Tibial artery (tissue), 4 donors: ENCODE data around the gene SUCLA2.
"Not testable (repeated sequence)": the region's sequence is repeated elsewhere in the genome, so short reads cannot be mapped to it uniquely, and the experiment has no call there.

Experiments used
- DNase-seq, 2 donors: peaks; one replicate each; pipeline ENCODE4 v3.0.0-alpha.2; 2019
- H3K27ac ChIP-seq, 2 donors: fragments of 200-600 bp; sonication (generic) in 1 of 2; 1 replicate in 1 of 2; 2 replicates in 1 of 2; pipeline ENCODE4 v1.5.1; 2018 to 2019; ENCODE audit warnings: mild to moderate bottlenecking in 1 of 2
- H3K27me3 ChIP-seq, 2 donors: fragments of 200-600 bp; sonication (generic) in 1 of 2; one replicate each; pipeline versions ENCODE4 v1.5.1 to v1.6.0; 2016 to 2019
- H3K36me3 ChIP-seq, 3 donors: fragments of 200-600 bp; sonication (generic) in 2 of 3; one replicate each; pipeline ENCODE4 v1.5.1; 2016 to 2019; ENCODE audit warnings: mild to moderate bottlenecking in 2 of 3
- H3K4me1 ChIP-seq, 4 donors: fragments of 200-600 bp; sonication (generic) in 2 of 4; 1 replicate in 3 of 4; 2 replicates in 1 of 4; pipeline ENCODE4 v1.5.1; 2016 to 2019
- H3K4me3 ChIP-seq, 2 donors: fragments of 200-600 bp; sonication (generic) in 1 of 2; 1 replicate in 1 of 2; 2 replicates in 1 of 2; pipeline ENCODE4 v1.5.1; 2018 to 2019; ENCODE audit warnings: mild to moderate bottlenecking in 2 of 2
- H3K9me3 ChIP-seq, 3 donors: fragments of 200-600 bp; sonication (generic) in 1 of 3; one replicate each; pipeline ENCODE4 v1.5.1; 2016 to 2019
- CTCF ChIP-seq, 2 experiments: fragments of 200-600 bp in 1 of 2; fragments of 450-650 bp in 1 of 2; IDR thresholded peaks; one replicate each; pipeline ENCODE4 v1.5.1; 2017 to 2019; ENCODE audit warnings: antibody characterized with exemption in 2 of 2, mild to moderate bottlenecking in 1 of 2, moderate library complexity in 1 of 2
- intact Hi-C: fragments of 100-400 bp; cut with DNase I; formaldehyde crosslinking; loops from one replicate; pipeline ENCODE4 v1.15.0; 2023; ENCODE audit warnings: low total_unique reads

SUCLA2 gene

GRCh38 chr13:48006396-48006795, 5.3 kb upstream of the SUCLA2 start:
- no peaks in the 10 kb centered on the region for H3K27me3 ChIP-seq
- H3K9me3 ChIP-seq, result no peaks in the 10 kb centered on the region
- intact Hi-C loops, result no loop called here
- no peak for DNase-seq
- no peak for TF ChIP-seq CTCF (IDR thresholded peaks at IDR 0.05)
- no peak overlapping the region for H3K27ac ChIP-seq
- peaks cover 0 to 8% (median 0%) of the 10 kb centered on the region in 4 donors for H3K4me1 ChIP-seq
- no peak overlapping the region for H3K4me3 ChIP-seq
- no peaks in the 10 kb centered on the region for H3K36me3 ChIP-seq

GRCh38 chr13:48004201-48004600, 3.1 kb upstream of the SUCLA2 start:
- Histone ChIP-seq H3K36me3 (no peaks in the 10 kb centered on the region), H3K9me3 (no peaks in the 10 kb centered on the region), H3K27ac (no peak overlapping the region), H3K4me3 (no peak overlapping the region), H3K27me3 (no peaks in the 10 kb centered on the region), H3K4me1 (peaks cover 0 to 18% (median 2%) of the 10 kb centered on the region in 4 donors)
- TF ChIP-seq CTCF (IDR thresholded peaks at IDR 0.05), result no peak
- intact Hi-C loops, result no loop called here
- peak in 1 of 2 donors; percentile 24 for DNase-seq

- intact Hi-C loops, H3K27ac ChIP-seq, H3K36me3 ChIP-seq, H3K27me3 ChIP-seq, DNase-seq, H3K9me3 ChIP-seq: not testable (repeated sequence)
- H3K4me3 ChIP-seq, result peak overlapping the region; percentile 71 to 98
- H3K4me1 ChIP-seq, result peaks cover 0 to 28% (median 4%) of the 10 kb centered on the region in 4 donors
These were observed 926 bp upstream of the SUCLA2 start for GRCh38 chr13:48001999-48002398.

- H3K27ac ChIP-seq, result peak overlapping the region; percentile 82 to 87
- intact Hi-C loops, result no loop called here
- peak in 1 of 2 donors; percentile 24 for DNase-seq
- H3K27me3 ChIP-seq, result no peaks in the 10 kb centered on the region
- no peaks in the 10 kb centered on the region for H3K9me3 ChIP-seq
- H3K36me3 ChIP-seq, result peaks cover 0 to 3% (median 0%) of the 10 kb centered on the region in 3 donors
- H3K4me3 ChIP-seq, result peak overlapping the region; percentile 71 to 98
- peaks cover 0 to 28% (median 4%) of the 10 kb centered on the region in 4 donors for H3K4me1 ChIP-seq
- no peak for TF ChIP-seq CTCF (IDR thresholded peaks at IDR 0.05)
These were observed 437 bp downstream of the SUCLA2 start for GRCh38 chr13:48000559-48001113.

GRCh38 chr13:47999973-48000372, 1.1 kb downstream of the SUCLA2 start:
- no peak for TF ChIP-seq CTCF (IDR thresholded peaks at IDR 0.05)
- Histone ChIP-seq H3K9me3 (no peaks in the 10 kb centered on the region), H3K27me3 (no peaks in the 10 kb centered on the region), H3K4me3 (peak overlapping the region; percentile 71 to 98), H3K36me3 (peaks cover 0 to 3% (median 0%) of the 10 kb centered on the region in 3 donors), H3K4me1 (peaks cover 0 to 28% (median 4%) of the 10 kb centered on the region in 4 donors), H3K27ac (peak overlapping the region; percentile 82 to 87)
- intact Hi-C loops, result no loop called here
- DNase-seq, result no peak

- peaks cover 0 to 15% (median 14%) of the 10 kb centered on the region in 3 donors for H3K36me3 ChIP-seq
- H3K4me1 ChIP-seq, result peaks cover 0 to 28% (median 4%) of the 10 kb centered on the region in 4 donors
- no peaks in the 10 kb centered on the region for H3K9me3 ChIP-seq
- H3K4me3 ChIP-seq, result no peak overlapping the region
- no peak for TF ChIP-seq CTCF (IDR thresholded peaks at IDR 0.05)
- no peak for DNase-seq
- no peaks in the 10 kb centered on the region for H3K27me3 ChIP-seq
- intact Hi-C loops, result no loop called here
- no peak overlapping the region for H3K27ac ChIP-seq
These were observed 3.7 kb downstream of the SUCLA2 start for GRCh38 chr13:47997384-47997783.
